Measurements from ENCODE around the gene MBD3.

The MBD3 gene

GRCh38 chr19:1582201-1582600, 10.5 kb downstream of the MBD3 start:
- no peak for TF ChIP-seq TAF1 (IDR thresholded peaks at IDR 0.05; ENCODE audit: borderline replicate concordance, insufficient read depth, low read length)
- no peak for TF ChIP-seq POLR2AphosphoS5 (IDR thresholded peaks at IDR 0.05; ENCODE audit: low read depth, low read length)
- no peak for TF ChIP-seq SIN3A (IDR thresholded peaks at IDR 0.05; ENCODE audit: borderline replicate concordance, insufficient read depth, low read length)
- TF ChIP-seq REST (IDR thresholded peaks at IDR 0.05; ENCODE audit: insufficient read depth in 1 of 2, low read depth in 2 of 2, low read length in 2 of 2), result no peak
- TF ChIP-seq FOXP2 (optimal IDR thresholded peaks at IDR 0.05; ENCODE audit: borderline replicate concordance, extremely low read depth, extremely low read length, insufficient read depth), result no peak

DNA sequence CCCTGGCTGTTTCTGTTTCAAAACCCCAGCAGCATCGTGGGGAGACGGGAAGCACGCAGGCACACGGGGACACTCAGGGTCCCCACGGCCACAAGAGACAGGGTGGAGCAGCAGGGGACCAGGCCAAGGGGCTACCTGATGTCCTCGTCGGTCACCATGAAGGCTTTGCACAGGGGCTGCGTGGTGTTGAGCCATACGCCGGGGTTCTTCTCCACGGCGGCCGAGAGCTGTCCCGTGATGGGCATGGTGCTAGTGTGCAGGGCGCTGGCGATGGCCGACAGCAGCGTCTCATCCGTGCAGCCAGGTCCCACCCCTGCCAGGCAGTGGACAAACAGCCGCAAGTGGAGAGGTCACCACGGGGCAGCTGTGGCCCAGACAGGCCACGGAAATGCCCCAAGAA, 11.7 kb downstream of the MBD3 start:
- no peak for TF ChIP-seq POLR2AphosphoS5 (IDR thresholded peaks at IDR 0.05; ENCODE audit: low read depth, low read length)
- TF ChIP-seq FOXP2 (optimal IDR thresholded peaks at IDR 0.05; ENCODE audit: borderline replicate concordance, extremely low read depth, extremely low read length, insufficient read depth), result no peak
- TF ChIP-seq SIN3A (IDR thresholded peaks at IDR 0.05; ENCODE audit: borderline replicate concordance, insufficient read depth, low read length), result no peak
- no peak for TF ChIP-seq TAF1 (IDR thresholded peaks at IDR 0.05; ENCODE audit: borderline replicate concordance, insufficient read depth, low read length)
- no peak for TF ChIP-seq REST (IDR thresholded peaks at IDR 0.05; ENCODE audit: insufficient read depth in 1 of 2, low read depth in 2 of 2, low read length in 2 of 2)

DNA sequence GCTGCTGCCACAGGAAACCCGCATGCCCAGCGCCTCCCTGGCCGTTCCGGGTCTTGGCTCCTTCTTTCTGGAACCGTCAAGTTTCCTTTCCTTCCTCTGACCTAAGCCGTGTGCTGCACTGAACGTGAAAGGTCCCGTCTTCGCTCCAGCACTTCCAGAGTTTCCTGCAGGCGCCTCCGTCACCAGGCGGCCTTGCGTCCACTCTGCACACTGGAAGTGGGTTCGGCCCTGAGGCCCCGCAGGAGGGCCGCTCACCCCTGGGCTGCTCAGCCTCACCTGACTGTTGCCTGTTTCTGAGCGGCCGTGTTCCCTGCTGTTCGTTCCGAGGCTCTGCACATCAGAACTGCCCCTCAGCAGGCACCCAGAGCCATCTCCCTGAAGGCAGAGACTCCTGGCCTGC, 12.3 kb downstream of the MBD3 start:
- no peak for TF ChIP-seq FOXP2 (optimal IDR thresholded peaks at IDR 0.05; ENCODE audit: borderline replicate concordance, extremely low read depth, extremely low read length, insufficient read depth)
- no peak for TF ChIP-seq TAF1 (IDR thresholded peaks at IDR 0.05; ENCODE audit: borderline replicate concordance, insufficient read depth, low read length)
- no peak for TF ChIP-seq SIN3A (IDR thresholded peaks at IDR 0.05; ENCODE audit: borderline replicate concordance, insufficient read depth, low read length)
- TF ChIP-seq REST (IDR thresholded peaks at IDR 0.05; ENCODE audit: insufficient read depth in 1 of 2, low read depth in 2 of 2, low read length in 2 of 2), result no peak
- no peak for TF ChIP-seq POLR2AphosphoS5 (IDR thresholded peaks at IDR 0.05; ENCODE audit: low read depth, low read length)

DNA sequence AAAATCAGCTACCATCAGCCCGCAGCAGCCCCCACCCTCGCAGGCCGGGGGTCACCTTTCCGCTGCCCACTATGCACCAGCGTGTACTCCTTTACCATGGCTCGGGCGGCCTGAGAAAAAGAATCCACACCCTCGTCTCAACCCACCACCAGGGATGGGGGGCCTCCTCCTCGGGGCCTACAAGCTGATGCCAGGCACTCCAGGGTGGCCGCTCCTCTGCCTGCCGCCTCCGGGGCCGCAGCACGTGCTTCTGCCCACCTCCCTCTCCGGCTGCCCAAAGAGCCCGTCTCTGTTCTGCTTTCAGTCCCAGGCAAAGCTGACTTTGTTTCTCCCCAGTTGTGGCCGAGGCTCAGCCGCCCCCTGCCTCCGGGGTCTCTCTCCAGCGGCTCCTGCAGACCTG, 13.4 kb downstream of the MBD3 start:
- no peak for TF ChIP-seq POLR2AphosphoS5 (IDR thresholded peaks at IDR 0.05; ENCODE audit: low read depth, low read length)

DNA sequence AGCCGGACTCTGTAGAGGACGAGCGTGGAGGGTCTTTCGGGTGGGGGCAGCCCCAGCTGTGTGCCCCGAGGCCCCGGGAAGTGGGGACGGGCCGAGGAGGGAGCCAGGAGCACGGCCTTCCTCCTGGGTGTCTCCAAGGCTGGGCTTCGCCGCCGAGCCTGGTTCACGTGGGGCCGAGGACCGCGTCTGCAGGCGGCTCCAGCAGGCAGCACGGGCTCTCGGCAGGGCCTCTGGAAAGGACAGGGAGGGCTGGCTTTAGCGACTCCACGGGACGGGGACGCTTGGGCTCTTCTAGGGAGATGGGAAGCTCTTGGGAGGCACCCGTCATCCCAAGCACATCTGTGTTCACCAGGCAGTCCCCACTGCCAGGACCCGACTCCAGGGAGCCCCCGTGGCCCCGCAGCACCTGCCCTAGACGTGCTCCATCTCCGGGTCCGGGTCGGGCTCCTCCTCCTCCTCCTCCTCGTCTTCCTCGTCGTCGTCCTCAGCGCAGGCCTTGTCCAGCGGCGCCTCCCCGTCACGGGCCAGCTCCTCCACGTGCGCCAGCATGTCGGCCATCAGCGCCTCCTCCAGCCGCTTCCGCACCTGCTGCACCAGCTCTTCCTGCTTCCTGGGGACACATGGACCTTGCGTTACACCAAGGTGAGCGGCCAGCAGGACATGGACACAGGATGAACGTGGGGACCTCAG, 14.6 kb downstream of the MBD3 start:
- TF ChIP-seq TAF1 (IDR thresholded peaks at IDR 0.05; ENCODE audit: borderline replicate concordance, insufficient read depth, low read length) (no peak), SIN3A (IDR thresholded peaks at IDR 0.05; ENCODE audit: borderline replicate concordance, insufficient read depth, low read length) (no peak), POLR2AphosphoS5 (IDR thresholded peaks at IDR 0.05; ENCODE audit: low read depth, low read length) (no peak), FOXP2 (optimal IDR thresholded peaks at IDR 0.05; ENCODE audit: borderline replicate concordance, extremely low read depth, extremely low read length, insufficient read depth) (no peak), REST (IDR thresholded peaks at IDR 0.05; ENCODE audit: insufficient read depth in 1 of 2, low read depth in 2 of 2, low read length in 2 of 2) (no peak)

Measured in PFSK-1 (cell line).